Astrocyte (in vitro differentiated cells and primary cell): ENCODE data around the gene NPTX1.

ENCODE experiments used
- EZH2 ChIP-seq: IDR thresholded peaks from 2 replicates; pipeline ENCODE4 v1.6.1; 2012; ENCODE audit warnings: mild to moderate bottlenecking, low read length, inconsistent platforms; ENCODE audit not compliant: insufficient read depth
- TF ChIP-seq, protein P1 (sequence below): IDR thresholded peaks from 2 replicates; pipeline ENCODE4 v1.5.1; 2011; ENCODE audit warnings: low read depth, mild to moderate bottlenecking, inconsistent platforms, low read length, moderate library complexity; ENCODE audit not compliant: insufficient read depth

DNA sequence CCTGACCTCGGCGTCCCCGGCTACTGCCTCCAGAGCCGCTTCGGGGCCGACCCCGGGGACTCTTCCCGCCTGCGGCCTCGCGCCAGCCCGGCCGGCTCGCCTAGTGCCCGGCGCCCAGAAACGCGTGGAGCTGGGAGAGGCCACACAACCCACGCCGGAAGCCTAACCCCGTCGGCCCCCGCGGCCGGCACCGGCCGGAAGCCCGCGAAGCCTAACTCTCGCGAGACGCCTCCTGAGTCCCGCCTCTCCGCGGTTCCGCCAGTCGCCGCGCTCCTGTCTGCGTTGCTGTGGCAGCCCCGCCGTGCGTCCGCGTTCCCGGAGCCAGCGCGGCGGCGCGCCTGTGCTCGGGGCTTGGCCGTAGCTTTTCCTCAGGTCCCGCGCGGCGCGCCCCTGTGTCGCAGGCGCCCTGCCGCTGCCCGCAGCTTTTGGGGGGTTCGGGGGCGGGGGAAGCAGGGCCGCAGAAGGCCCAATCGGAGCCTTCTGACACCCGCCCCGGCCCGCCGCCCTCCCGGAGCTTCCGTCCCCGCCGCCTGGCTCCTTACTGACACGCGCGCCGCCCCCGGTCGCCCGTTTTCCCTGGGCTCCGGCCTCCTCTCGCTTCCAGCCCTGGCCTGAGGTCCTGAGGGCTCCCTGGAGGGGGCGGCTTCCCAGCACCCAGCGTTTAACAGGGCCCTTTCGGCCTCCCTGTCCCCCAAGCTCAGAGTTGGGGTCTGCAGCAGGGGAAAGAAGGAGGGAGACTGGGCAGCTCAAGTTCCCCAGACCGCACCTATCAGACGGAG lies 21.7 kb downstream of the NPTX1 start:
- TF ChIP-seq EZH2, result no peak
- TF ChIP-seq, protein P1, sequence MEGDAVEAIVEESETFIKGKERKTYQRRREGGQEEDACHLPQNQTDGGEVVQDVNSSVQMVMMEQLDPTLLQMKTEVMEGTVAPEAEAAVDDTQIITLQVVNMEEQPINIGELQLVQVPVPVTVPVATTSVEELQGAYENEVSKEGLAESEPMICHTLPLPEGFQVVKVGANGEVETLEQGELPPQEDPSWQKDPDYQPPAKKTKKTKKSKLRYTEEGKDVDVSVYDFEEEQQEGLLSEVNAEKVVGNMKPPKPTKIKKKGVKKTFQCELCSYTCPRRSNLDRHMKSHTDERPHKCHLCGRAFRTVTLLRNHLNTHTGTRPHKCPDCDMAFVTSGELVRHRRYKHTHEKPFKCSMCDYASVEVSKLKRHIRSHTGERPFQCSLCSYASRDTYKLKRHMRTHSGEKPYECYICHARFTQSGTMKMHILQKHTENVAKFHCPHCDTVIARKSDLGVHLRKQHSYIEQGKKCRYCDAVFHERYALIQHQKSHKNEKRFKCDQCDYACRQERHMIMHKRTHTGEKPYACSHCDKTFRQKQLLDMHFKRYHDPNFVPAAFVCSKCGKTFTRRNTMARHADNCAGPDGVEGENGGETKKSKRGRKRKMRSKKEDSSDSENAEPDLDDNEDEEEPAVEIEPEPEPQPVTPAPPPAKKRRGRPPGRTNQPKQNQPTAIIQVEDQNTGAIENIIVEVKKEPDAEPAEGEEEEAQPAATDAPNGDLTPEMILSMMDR, result no peak
